Esophagus (tissue), 2 donors: ENCODE results near the gene ZNF107. TPM values are rescaled to one million over a fixed set of nuclear protein-coding genes. Genes with fewer than 3 reads are reported as not detected.

Source experiments
- H3K27ac ChIP-seq, 2 donors: one replicate each; pipeline ENCODE4 v1.5.1; 2013; ENCODE audit warnings: low read depth in 2 of 2, mild to moderate bottlenecking in 2 of 2, inconsistent platforms in 1 of 2, low read length in 1 of 2, moderate library complexity in 1 of 2
- H3K27me3 ChIP-seq, 2 donors: one replicate each; pipeline ENCODE4 v1.6.1; 2013; ENCODE audit warnings: low read length in 2 of 2, control low read depth in 1 of 2, mild to moderate bottlenecking in 1 of 2; ENCODE audit not compliant: insufficient read depth in 2 of 2, control insufficient read depth in 1 of 2
- H3K36me3 ChIP-seq, 2 donors: one replicate each; pipeline ENCODE4 v1.6.1; 2013; ENCODE audit warnings: low read length in 1 of 2; ENCODE audit not compliant: control insufficient read depth in 2 of 2, insufficient read depth in 2 of 2
- H3K4me1 ChIP-seq, 2 donors: one replicate each; pipeline ENCODE4 v1.6.1; 2013; ENCODE audit warnings: low read length in 1 of 2; ENCODE audit not compliant: control insufficient read depth in 2 of 2, insufficient read depth in 2 of 2
- H3K4me3 ChIP-seq, 2 donors: one replicate each; pipeline ENCODE4 v1.5.1; 2013; ENCODE audit warnings: low read length in 2 of 2, mild to moderate bottlenecking in 2 of 2, low read depth in 1 of 2, moderate library complexity in 1 of 2
- H3K9me3 ChIP-seq, 2 donors: one replicate each; pipeline ENCODE4 v1.6.1; 2013; ENCODE audit warnings: mild to moderate bottlenecking in 2 of 2, low read depth in 1 of 2, low read length in 1 of 2, moderate library complexity in 1 of 2; ENCODE audit not compliant: control insufficient read depth in 2 of 2, insufficient read depth in 1 of 2
- WGBS, 2 donors: extraction: QIAGEN DNeasy Blood & Tissue Kit; methylation state at CpG; one replicate each; pipeline ENCODE4 v1.1.7; 2013; 5-methylcytosine and 5-hydroxymethylcytosine counted together
- polyA plus RNA-seq, 2 donors: library from polyadenylated mRNA; stranded (reverse); fragments of 200-250 nt; gene quantifications; one replicate each; pipeline ENCODE4 v1.2.3, GENCODE V29; 2013
- donor health status: healthy with polysubstance abuse.
- donor health status: Bipolar disorder and iron deficiency.

The ZNF107 gene
- polyA plus RNA-seq, 2 donors: 1.4 to 2.5 TPM

GRCh38 chr7:64630496-64630895 is 35.4 kb upstream of the ZNF107 start:
- no peaks in the 10 kb centered on the region for H3K4me1 ChIP-seq
- no peak overlapping the region for H3K4me3 ChIP-seq
- H3K9me3 ChIP-seq: no peaks in the 10 kb centered on the region
- H3K27me3 ChIP-seq: no peaks in the 10 kb centered on the region
- H3K36me3 ChIP-seq: no peaks in the 10 kb centered on the region
- no peak overlapping the region for H3K27ac ChIP-seq
- WGBS, 2 donors: 21% methylated on average over 2 of the region's 2 CpGs

GRCh38 chr7:64632029-64632428 is 33.9 kb upstream of the ZNF107 start:
- 82 to 86% methylated on average over 1 of the region's 1 CpG for WGBS, 2 donors
- H3K27ac ChIP-seq: no peak overlapping the region

GRCh38 chr7:64633401-64633800 is 32.5 kb upstream of the ZNF107 start:
- H3K9me3 ChIP-seq: no peaks in the 10 kb centered on the region
- no peaks in the 10 kb centered on the region for H3K4me1 ChIP-seq
- no peaks in the 10 kb centered on the region for H3K27me3 ChIP-seq
- H3K36me3 ChIP-seq: no peaks in the 10 kb centered on the region
- 58 to 72% methylated on average over 3 of the region's 3 CpGs for WGBS, 2 donors
- no peak overlapping the region for H3K4me3 ChIP-seq
- H3K27ac ChIP-seq: peak overlapping the region in 1 of 2 donors; percentile 27

More at GRCh38 chr7:64632029-64632428, 33.9 kb upstream of the ZNF107 start:
- Histone ChIP-seq H3K4me3 (no peak overlapping the region), H3K4me1 (no peaks in the 10 kb centered on the region), H3K9me3 (no peaks in the 10 kb centered on the region), H3K27me3 (no peaks in the 10 kb centered on the region), H3K36me3 (no peaks in the 10 kb centered on the region)

GRCh38 chr7:64634406-64635062 is 31.4 kb upstream of the ZNF107 start:
- H3K4me1 ChIP-seq: no peaks in the 10 kb centered on the region
- no peaks in the 10 kb centered on the region for H3K27me3 ChIP-seq
- H3K36me3 ChIP-seq: no peaks in the 10 kb centered on the region
- H3K27ac ChIP-seq: peak overlapping the region in 1 of 2 donors; percentile 65
- H3K4me3 ChIP-seq: no peak overlapping the region
- WGBS, 2 donors: 71 to 75% methylated on average over 2 of the region's 2 CpGs
- H3K9me3 ChIP-seq: no peaks in the 10 kb centered on the region

GRCh38 chr7:64636386-64636785 is 29.5 kb upstream of the ZNF107 start:
- no peaks in the 10 kb centered on the region for H3K4me1 ChIP-seq
- H3K36me3 ChIP-seq: no peaks in the 10 kb centered on the region
- H3K27ac ChIP-seq: no peak overlapping the region
- no peak overlapping the region for H3K4me3 ChIP-seq
- WGBS, 2 donors: 64 to 68% methylated on average over 4 of the region's 4 CpGs
- H3K9me3 ChIP-seq: no peaks in the 10 kb centered on the region
- no peaks in the 10 kb centered on the region for H3K27me3 ChIP-seq

- Histone ChIP-seq H3K27ac (peak overlapping the region; percentile 6 to 71), H3K27me3 (no peaks in the 10 kb centered on the region), H3K36me3 (no peaks in the 10 kb centered on the region), H3K9me3 (no peaks in the 10 kb centered on the region), H3K4me3 (no peak overlapping the region), H3K4me1 (no peaks in the 10 kb centered on the region)
- 65% methylated on average over 4 of the region's 4 CpGs for WGBS, 2 donors
Measured at GRCh38 chr7:64637521-64638445, 28.1 kb upstream of the ZNF107 start.

- no peaks in the 10 kb centered on the region for H3K27me3 ChIP-seq
- peak overlapping the region; percentile 57 to 76 for H3K27ac ChIP-seq
- 69 to 75% methylated on average over 2 of the region's 2 CpGs for WGBS, 2 donors
- H3K4me3 ChIP-seq: no peak overlapping the region
- H3K36me3 ChIP-seq: no peaks in the 10 kb centered on the region
- no peaks in the 10 kb centered on the region for H3K9me3 ChIP-seq
- no peaks in the 10 kb centered on the region for H3K4me1 ChIP-seq
Measured at GRCh38 chr7:64638822-64639221, 27.1 kb upstream of the ZNF107 start.

- WGBS, 2 donors: 54 to 57% methylated on average over 2 of the region's 2 CpGs
- Histone ChIP-seq H3K27ac (peak overlapping the region; percentile 57 to 76), H3K4me3 (no peak overlapping the region), H3K9me3 (no peaks in the 10 kb centered on the region), H3K36me3 (no peaks in the 10 kb centered on the region), H3K27me3 (no peaks in the 10 kb centered on the region), H3K4me1 (no peaks in the 10 kb centered on the region)
Measured at GRCh38 chr7:64639267-64640001, 26.5 kb upstream of the ZNF107 start.

GRCh38 chr7:64640504-64640903 is 25.4 kb upstream of the ZNF107 start:
- Histone ChIP-seq H3K4me1 (no peaks in the 10 kb centered on the region), H3K4me3 (no peak overlapping the region), H3K36me3 (no peaks in the 10 kb centered on the region), H3K9me3 (no peaks in the 10 kb centered on the region), H3K27ac (no peak overlapping the region), H3K27me3 (no peaks in the 10 kb centered on the region)
- 63 to 82% methylated on average over 3 of the region's 3 CpGs for whole genome bisulfite sequencing, 2 donors
